H1 (cell line): ENCODE results near the gene SPIRE1.

Source experiments
- CREB1 ChIP-seq: IDR thresholded peaks from 2 replicates; pipeline ENCODE4 v1.6.1; 2012; ENCODE audit warnings: inconsistent platforms
- CTCF ChIP-seq, 3 experiments: IDR thresholded peaks; 1 replicate in 2 of 3; 2 replicates in 1 of 3; pipeline versions ENCODE4 v1.5.1 to v1.6.1; 2011; ENCODE audit warnings: low read length in 3 of 3, mild to moderate bottlenecking in 3 of 3, inconsistent platforms in 2 of 3, low read depth in 1 of 3, moderate library complexity in 1 of 3; ENCODE audit not compliant: insufficient read depth in 1 of 3; ENCODE audit errors: control extremely low read depth in 1 of 3
- EP300 ChIP-seq, 2 experiments: IDR thresholded peaks; 1 replicate in 1 of 2; 2 replicates in 1 of 2; pipeline ENCODE4 v1.6.1; 2011 to 2012; ENCODE audit warnings: low read depth in 2 of 2, low read length in 2 of 2, mild to moderate bottlenecking in 2 of 2, borderline replicate concordance in 1 of 2, inconsistent platforms in 1 of 2, moderate library complexity in 1 of 2
- EZH2 ChIP-seq: fragments of 200-600 bp; sonication (generic); IDR thresholded peaks from 2 replicates; pipeline ENCODE4 v1.7.1; 2012; ENCODE audit warnings: low read depth, mild to moderate bottlenecking, moderate library complexity, low read length, inconsistent platforms; ENCODE audit not compliant: severe bottlenecking
- POLR2A ChIP-seq, 2 experiments: IDR thresholded peaks; 1 replicate in 1 of 2; 2 replicates in 1 of 2; pipeline ENCODE4 v1.6.1; 2011; ENCODE audit warnings: low read depth in 2 of 2, low read length in 2 of 2, mild to moderate bottlenecking in 2 of 2; ENCODE audit errors: control extremely low read depth in 1 of 2
- SIX5 ChIP-seq: IDR thresholded peaks from 2 replicates; pipeline ENCODE4 v1.6.1; 2011; ENCODE audit warnings: mild to moderate bottlenecking, low read depth, low read length
- TAF1 ChIP-seq: IDR thresholded peaks from 2 replicates; pipeline ENCODE4 v1.6.1; 2011; ENCODE audit warnings: mild to moderate bottlenecking, low read depth, low read length
- USF2 ChIP-seq: IDR thresholded peaks from 2 replicates; pipeline ENCODE4 v1.6.1; 2011; ENCODE audit warnings: low read length, improper control_type of control experiment
- ZNF274 ChIP-seq: IDR thresholded peaks from 2 replicates; pipeline ENCODE4 v1.7.0; 2012; ENCODE audit warnings: low read length, borderline replicate concordance; ENCODE audit errors: extremely low read depth

- TF ChIP-seq CTCF (IDR thresholded peaks at IDR 0.05; ENCODE audit: control extremely low read depth in 1 of 3, insufficient read depth in 1 of 3, low read depth in 1 of 3, low read length in 3 of 3) (no peak), EZH2 (no peak), EP300 (IDR thresholded peaks at IDR 0.05; ENCODE audit: borderline replicate concordance in 1 of 2, low read depth in 2 of 2, low read length in 2 of 2) (no peak), CREB1 (no peak), TAF1 (no peak), POLR2A (IDR thresholded peaks at IDR 0.05; ENCODE audit: control extremely low read depth in 1 of 2, low read depth in 2 of 2, low read length in 2 of 2) (no peak), USF2 (no peak), ZNF274 (no peak), SIX5 (no peak)
Measured at GRCh38 chr18:12458771-12459170, 199.1 kb downstream of the SPIRE1 start.
